PFSK-1 (cell line): ENCODE results near the gene MFF.

Experiments used
- FOXP2 ChIP-seq: optimal IDR thresholded peaks from 2 replicates; pipeline ENCODE3; 2011; ENCODE audit warnings: borderline replicate concordance, control low read depth, inconsistent platforms; ENCODE audit not compliant: insufficient read depth; ENCODE audit errors: extremely low read length, extremely low read depth
- POLR2AphosphoS5 ChIP-seq: IDR thresholded peaks from 2 replicates; pipeline ENCODE4 v1.6.1; 2012; ENCODE audit warnings: low read depth, mild to moderate bottlenecking, control low read depth, low read length, moderate library complexity
- REST ChIP-seq, 2 experiments: IDR thresholded peaks; 2 replicates each; pipeline versions ENCODE4 v1.6.1 to v1.8.0; 2011 to 2012; ENCODE audit warnings: low read depth in 2 of 2, low read length in 2 of 2, control low read depth in 1 of 2, inconsistent platforms in 1 of 2, mild to moderate bottlenecking in 1 of 2, moderate library complexity in 1 of 2; ENCODE audit not compliant: insufficient read depth in 1 of 2
- SIN3A ChIP-seq: IDR thresholded peaks from 2 replicates; pipeline ENCODE4 v1.6.1; 2012; ENCODE audit warnings: mild to moderate bottlenecking, low read length, moderate library complexity, borderline replicate concordance; ENCODE audit not compliant: insufficient read depth
- TAF1 ChIP-seq: IDR thresholded peaks from 2 replicates; pipeline ENCODE4 v1.6.1; 2012; ENCODE audit warnings: low read length, control low read depth, borderline replicate concordance; ENCODE audit not compliant: insufficient read depth

- TF ChIP-seq REST (IDR thresholded peaks at IDR 0.05; ENCODE audit: insufficient read depth in 1 of 2, low read depth in 2 of 2, low read length in 2 of 2) = no peak
- TF ChIP-seq TAF1 = no peak
- TF ChIP-seq POLR2AphosphoS5 = no peak
- no peak for TF ChIP-seq FOXP2
- no peak for TF ChIP-seq SIN3A
These were observed 16.3 kb upstream of the MFF start for GRCh38 chr2:227308784-227309183.
